GM13976 (cell line): Measurements from ENCODE around the gene TMEM214.

ENCODE experiments used
- DNase-seq: peaks from one replicate; pipeline ENCODE4 v3.0.0; 2012; ENCODE audit warnings: low spot score
- in situ Hi-C: fragments of 300-500 bp; cut with MboI; formaldehyde crosslinking; loops from one replicate; pipeline ENCODE4 v1.12.0; 2022; ENCODE audit warnings: low sequenced_read_pairs, mixed read lengths, inconsistent platforms; ENCODE audit not compliant: unreplicated experiment
- TF ChIP-seq, protein P1 (sequence below): IDR thresholded peaks from 2 replicates; pipeline ENCODE4 v1.5.1; 2012; ENCODE audit warnings: borderline replicate concordance, mild to moderate bottlenecking; ENCODE audit not compliant: insufficient read depth; ENCODE audit errors: extremely low read depth, missing control alignments, control extremely low read depth

TMEM214 gene

GRCh38 chr2:27032495-27033252 lies at the start of gene TMEM214:
TSS of gene TMEM214 (plus strand) at chr2:27032965. CDS start at chr2:27033016, 51 bp downstream.
- TF ChIP-seq, protein P1, sequence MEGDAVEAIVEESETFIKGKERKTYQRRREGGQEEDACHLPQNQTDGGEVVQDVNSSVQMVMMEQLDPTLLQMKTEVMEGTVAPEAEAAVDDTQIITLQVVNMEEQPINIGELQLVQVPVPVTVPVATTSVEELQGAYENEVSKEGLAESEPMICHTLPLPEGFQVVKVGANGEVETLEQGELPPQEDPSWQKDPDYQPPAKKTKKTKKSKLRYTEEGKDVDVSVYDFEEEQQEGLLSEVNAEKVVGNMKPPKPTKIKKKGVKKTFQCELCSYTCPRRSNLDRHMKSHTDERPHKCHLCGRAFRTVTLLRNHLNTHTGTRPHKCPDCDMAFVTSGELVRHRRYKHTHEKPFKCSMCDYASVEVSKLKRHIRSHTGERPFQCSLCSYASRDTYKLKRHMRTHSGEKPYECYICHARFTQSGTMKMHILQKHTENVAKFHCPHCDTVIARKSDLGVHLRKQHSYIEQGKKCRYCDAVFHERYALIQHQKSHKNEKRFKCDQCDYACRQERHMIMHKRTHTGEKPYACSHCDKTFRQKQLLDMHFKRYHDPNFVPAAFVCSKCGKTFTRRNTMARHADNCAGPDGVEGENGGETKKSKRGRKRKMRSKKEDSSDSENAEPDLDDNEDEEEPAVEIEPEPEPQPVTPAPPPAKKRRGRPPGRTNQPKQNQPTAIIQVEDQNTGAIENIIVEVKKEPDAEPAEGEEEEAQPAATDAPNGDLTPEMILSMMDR = no peak
- in situ Hi-C loops = no loop called here
- DNase-seq = peak; percentile 96

- in situ Hi-C loops = no loop called here
- TF ChIP-seq, protein P1 = no peak
- no peak for DNase-seq
Observed at GRCh38 chr2:26983746-26984145, 49.0 kb upstream of the TMEM214 start.

GRCh38 chr2:26985807-26986206 lies 47.0 kb upstream of the TMEM214 start:
- no peak for DNase-seq
- in situ Hi-C loops = no loop called here

GRCh38 chr2:26986576-26986975 lies 46.2 kb upstream of the TMEM214 start:
- TF ChIP-seq, protein P1 = no peak
- DNase-seq = no peak
- in situ Hi-C loops = no loop called here

More at GRCh38 chr2:26985807-26986206, 47.0 kb upstream of the TMEM214 start:
- TF ChIP-seq, protein P1 = no peak

DNA sequence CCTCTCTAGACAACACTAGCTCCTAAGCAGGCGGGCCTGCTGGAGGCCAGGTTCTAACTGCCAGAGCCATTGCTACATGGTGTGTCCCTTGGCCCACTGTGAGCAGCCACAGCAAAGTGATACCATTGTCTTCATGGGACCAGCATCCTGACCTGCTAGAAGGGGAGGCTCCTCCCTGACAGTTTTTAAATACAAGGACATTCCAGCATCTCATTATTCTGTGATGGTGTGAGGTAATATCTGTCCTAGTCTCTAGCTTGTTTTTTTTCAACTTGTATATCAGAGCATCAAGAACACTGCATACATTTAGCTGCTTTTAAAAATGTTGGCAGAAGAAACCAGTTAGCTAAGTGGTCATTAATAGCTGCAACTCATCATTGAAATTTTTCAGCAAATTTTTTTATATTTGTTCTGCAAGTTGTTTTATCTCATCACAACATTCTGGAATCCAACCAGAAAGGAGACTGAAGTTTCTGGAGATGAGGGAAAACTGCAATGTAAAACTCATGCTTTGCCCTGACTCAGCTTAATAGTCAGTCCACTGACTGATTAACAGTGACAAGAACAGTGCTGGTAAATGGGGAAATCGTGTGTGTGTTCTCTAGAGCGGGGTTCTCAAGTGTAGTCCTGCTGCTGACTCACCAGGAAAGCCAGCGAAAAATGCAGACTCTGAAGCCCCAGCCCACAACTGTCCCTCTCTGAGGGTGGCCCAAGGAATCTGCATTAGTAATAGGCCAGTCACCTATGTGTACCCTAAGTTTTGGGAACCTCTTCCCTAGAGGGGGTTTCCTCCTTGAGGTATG lies 44.5 kb upstream of the TMEM214 start:
- in situ Hi-C loops = no loop called here
- TF ChIP-seq, protein P1 = no peak
- no peak for DNase-seq

- in situ Hi-C loops = no loop called here
- DNase-seq = no peak
- TF ChIP-seq, protein P1 = no peak
Observed at GRCh38 chr2:26989156-26989555, 43.6 kb upstream of the TMEM214 start.
